Keratinocyte (primary cell): ENCODE results near the gene MTA3. TPM values are rescaled to one million over a fixed set of nuclear protein-coding genes. Genes with fewer than 3 reads are reported as not detected.
"Not testable (repeated sequence)": the region's sequence is repeated elsewhere in the genome, so short reads cannot be mapped to it uniquely, and the experiment has no call there.

Experiments
- DNase-seq: peaks from one replicate; pipeline ENCODE4 v3.0.0-alpha.2; 2011; ENCODE audit warnings: low read depth, missing footprints, low spot score
- FAIRE-seq: peaks from 2 replicates; lab custom pipeline; 2011; peaks lifted over from hg19 to GRCh38; lab: Jason Lieb, UNC
- H2AFZ ChIP-seq: 2 replicates; pipeline ENCODE4 v1.6.0; 2012; ENCODE audit warnings: low read length, control low read depth, inconsistent platforms; ENCODE audit not compliant: control insufficient read depth
- H3K27ac ChIP-seq: 2 replicates; pipeline ENCODE4 v1.5.1; 2011; ENCODE audit warnings: low read length; ENCODE audit not compliant: control insufficient read depth, insufficient read depth
- H3K27me3 ChIP-seq: 3 replicates; pipeline ENCODE4 v1.6.0; 2011; ENCODE audit warnings: low read length; ENCODE audit not compliant: control insufficient read depth, insufficient read depth; ENCODE audit errors: extremely low read depth
- H3K36me3 ChIP-seq, 2 experiments: 2 replicates in 1 of 2; 3 replicates in 1 of 2; pipeline ENCODE4 v1.5.1; 2011; ENCODE audit warnings: low read length in 2 of 2, mild to moderate bottlenecking in 1 of 2; ENCODE audit not compliant: control insufficient read depth in 2 of 2, insufficient read depth in 2 of 2; ENCODE audit errors: extremely low read depth in 1 of 2
- H3K4me1 ChIP-seq: 3 replicates; pipeline ENCODE4 v1.5.1; 2011; ENCODE audit warnings: low read length; ENCODE audit not compliant: control insufficient read depth, insufficient read depth; ENCODE audit errors: extremely low read depth
- H3K4me2 ChIP-seq: 3 replicates; pipeline ENCODE4 v1.6.0; 2011; ENCODE audit warnings: low read depth, low read length; ENCODE audit not compliant: control insufficient read depth, insufficient read depth; ENCODE audit errors: extremely low read depth
- H3K4me3 ChIP-seq, 3 experiments: fragments of 200-600 bp in 1 of 3; sonication (generic) in 1 of 3; 2 replicates in 2 of 3; 3 replicates in 1 of 3; pipeline ENCODE4 v1.5.1; 2011 to 2016; ENCODE audit warnings: low read length in 3 of 3, mild to moderate bottlenecking in 3 of 3, control low read depth in 2 of 3, inconsistent platforms in 1 of 3, low read depth in 1 of 3, mixed read lengths in 1 of 3, mixed run types in 1 of 3, moderate library complexity in 1 of 3; ENCODE audit not compliant: control insufficient read depth in 2 of 3, insufficient read depth in 2 of 3; ENCODE audit errors: extremely low read depth in 1 of 3
- H3K79me2 ChIP-seq: 2 replicates; pipeline ENCODE4 v1.6.0; 2012; ENCODE audit warnings: low read length; ENCODE audit not compliant: control insufficient read depth, insufficient read depth
- H3K9ac ChIP-seq: 3 replicates; pipeline ENCODE4 v1.6.0; 2011; ENCODE audit warnings: low read length; ENCODE audit not compliant: control insufficient read depth, insufficient read depth; ENCODE audit errors: extremely low read depth
- H3K9me1 ChIP-seq: 3 replicates; pipeline ENCODE4 v1.6.0; 2011; ENCODE audit warnings: low read length; ENCODE audit not compliant: control insufficient read depth, insufficient read depth; ENCODE audit errors: extremely low read depth
- H3K9me3 ChIP-seq: 2 replicates; pipeline ENCODE4 v1.5.1; 2012; ENCODE audit warnings: low read depth, low read length; ENCODE audit not compliant: control insufficient read depth
- H4K20me1 ChIP-seq: 3 replicates; pipeline ENCODE4 v1.6.0; 2011; ENCODE audit warnings: low read length; ENCODE audit not compliant: control insufficient read depth, insufficient read depth; ENCODE audit errors: extremely low read depth
- CTCF ChIP-seq, 3 experiments: IDR thresholded peaks in 1 of 3; conservative IDR thresholded peaks in 1 of 3; optimal IDR thresholded peaks in 1 of 3; 2 replicates in 2 of 3; 3 replicates in 1 of 3; pipeline versions ENCODE3 to v1.5.1; 2011; ENCODE audit warnings: low read length in 3 of 3, mild to moderate bottlenecking in 3 of 3, moderate library complexity in 2 of 3, control low read depth in 1 of 3, inconsistent platforms in 1 of 3; ENCODE audit not compliant: insufficient read depth in 2 of 3; ENCODE audit errors: extremely low read depth in 1 of 3
- EZH2 ChIP-seq: IDR thresholded peaks from one replicate; pipeline ENCODE4 v1.6.1; 2012; ENCODE audit warnings: inconsistent platforms, mild to moderate bottlenecking, low read length, moderate library complexity
- dilution Hi-C: fragments of 300-500 bp; cut with MboI; formaldehyde crosslinking; loops from one replicate; pipeline ENCODE4 v1.7.0; 2020; ENCODE audit warnings: low sequenced_read_pairs; ENCODE audit not compliant: extremely low pct_ligation_motif_present
- polyA plus RNA-seq, 5 experiments: library from polyadenylated mRNA; depleted of rRNA in 3 of 5; stranded (reverse) in 3 of 5; stranded (forward) in 1 of 5; unstranded in 1 of 5; fragments of >200 nt; gene quantifications; 1 replicate in 1 of 5; 2 replicates in 3 of 5; 3 replicates in 1 of 5; pipeline versions ENCODE4 v1.2.1 to v1.2.3, GENCODE V29; 2011 to 2012; ENCODE audit warnings: missing spikeins in 2 of 5, low read depth in 1 of 5, low replicate concordance in 1 of 5

MTA3 gene
- polyA plus RNA-seq, 1 donor (not counting 4 experiments of a cell fraction or from before 2014, with no cell fraction given), result 34.3 TPM

DNA sequence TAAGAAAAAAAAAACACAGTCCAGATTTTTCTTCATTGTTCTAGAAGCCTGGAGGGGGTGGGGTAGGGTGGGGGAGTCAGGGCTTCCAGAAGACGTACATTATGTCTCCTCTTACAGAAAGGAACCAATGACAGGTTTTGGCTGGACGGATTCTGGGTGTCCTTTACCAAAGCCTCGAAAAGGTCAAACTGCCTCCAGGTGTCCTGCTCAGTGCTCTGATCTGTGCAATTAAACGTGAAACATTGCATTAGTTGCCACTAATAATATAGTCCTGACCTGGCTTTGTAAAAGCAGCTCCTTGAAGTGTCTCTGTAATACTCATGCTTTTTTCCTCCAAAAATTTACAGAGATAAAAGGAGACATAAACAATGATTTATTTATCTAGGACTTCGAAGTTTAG lies 11.1 kb upstream of the MTA3 start:
- TF ChIP-seq CTCF (optimal IDR thresholded peaks at IDR 0.05 in 1 of 3, IDR thresholded peaks at IDR 0.05 in 1 of 3, conservative IDR thresholded peaks at IDR 0.05 in 1 of 3; ENCODE audit: extremely low read depth in 1 of 3, insufficient read depth in 2 of 3, low read length in 3 of 3) (no peak), EZH2 (no peak)
- no peak for FAIRE-seq
- no peak overlapping the region for H3K27ac ChIP-seq
- H3K9ac ChIP-seq, result no peak overlapping the region
- no peaks in the 10 kb centered on the region for H4K20me1 ChIP-seq
- no peaks in the 10 kb centered on the region for H3K4me1 ChIP-seq
- H3K27me3 ChIP-seq, result no peaks in the 10 kb centered on the region
- H3K4me3 ChIP-seq, result no peak overlapping the region
- H3K4me2 ChIP-seq, result no peak overlapping the region
- dilution Hi-C loops, result no loop called here
- no peaks in the 10 kb centered on the region for H3K9me1 ChIP-seq
- H2AFZ ChIP-seq, result no peak overlapping the region
- H3K79me2 ChIP-seq, result no peaks in the 10 kb centered on the region
- H3K9me3 ChIP-seq, result no peaks in the 10 kb centered on the region
- no peak for DNase-seq
- no peaks in the 10 kb centered on the region for H3K36me3 ChIP-seq

- Histone ChIP-seq H3K4me3 (no peak overlapping the region), H2AFZ (no peak overlapping the region), H3K9ac (no peak overlapping the region), H3K4me1 (peaks cover 7% of the 10 kb centered on the region), H3K27ac (no peak overlapping the region), H3K9me1 (no peaks in the 10 kb centered on the region), H3K4me2 (no peak overlapping the region), H3K9me3 (no peaks in the 10 kb centered on the region), H3K79me2 (no peaks in the 10 kb centered on the region), H3K27me3 (no peaks in the 10 kb centered on the region), H3K36me3 (no peaks in the 10 kb centered on the region), H4K20me1 (no peaks in the 10 kb centered on the region)
- no peak for DNase-seq
- dilution Hi-C loops, result no loop called here
- FAIRE-seq, result no peak
- TF ChIP-seq EZH2, result no peak
- peak; percentile 15 to 55 (median 47) for TF ChIP-seq CTCF (optimal IDR thresholded peaks at IDR 0.05 in 1 of 3, IDR thresholded peaks at IDR 0.05 in 1 of 3, conservative IDR thresholded peaks at IDR 0.05 in 1 of 3; ENCODE audit: extremely low read depth in 1 of 3, insufficient read depth in 2 of 3, low read length in 3 of 3)
These were observed 9.6 kb upstream of the MTA3 start for GRCh38 chr2:42558827-42559226.

DNA sequence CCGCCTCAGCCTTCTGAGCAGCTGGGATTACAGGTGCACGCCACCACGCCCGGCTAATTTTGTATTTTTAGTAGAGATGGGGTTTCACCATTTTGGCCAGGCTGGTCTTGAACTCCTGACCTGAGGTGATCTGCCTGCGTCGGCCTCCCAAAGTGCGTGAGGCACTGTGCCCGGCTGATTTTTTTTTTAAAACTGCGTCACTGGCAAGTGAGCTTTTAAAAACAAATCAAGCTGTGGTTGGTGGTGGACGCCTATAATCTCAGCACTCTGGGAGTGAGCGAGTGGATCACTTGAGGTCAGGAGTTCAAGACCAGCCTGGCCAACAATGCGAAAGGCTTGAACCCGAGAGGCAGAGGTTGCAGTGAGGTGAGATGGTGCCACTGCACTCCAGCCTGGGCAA lies 8.3 kb upstream of the MTA3 start:
- H3K4me1 ChIP-seq, H3K9me3 ChIP-seq, H4K20me1 ChIP-seq, dilution Hi-C loops, H3K9ac ChIP-seq, H2AFZ ChIP-seq, DNase-seq, H3K27me3 ChIP-seq, H3K79me2 ChIP-seq, H3K36me3 ChIP-seq, H3K4me3 ChIP-seq, FAIRE-seq, H3K4me2 ChIP-seq, H3K9me1 ChIP-seq, H3K27ac ChIP-seq: not testable (repeated sequence)
